CD4-positive, alpha-beta T cell (primary cell): ENCODE measurements around the gene NPNT. TPM values are rescaled to one million over a fixed set of nuclear protein-coding genes. Genes with fewer than 3 reads are reported as not detected.

Experiments
- ATAC-seq: fragments of 200-7000 bp; cut with Tn5 transposase; one replicate; pipeline ENCODE4 v1.10.0; 2022; ENCODE audit warnings: mild to moderate bottlenecking; ENCODE audit not compliant: poor library complexity
- CTCF ChIA-PET: fragments of 350-600 bp; sonication (Branson Sonifier 250); formaldehyde crosslinking; loops from one replicate; lab custom pipeline; 2021; ENCODE audit warnings: antibody characterized with exemption, inconsistent platforms; lab: Charles Lee
- POLR2A ChIA-PET: fragments of 350-600 bp; sonication (Branson Sonifier 250); formaldehyde crosslinking; loops from one replicate; lab custom pipeline; 2021; ENCODE audit warnings: antibody characterized with exemption, inconsistent platforms; lab: Charles Lee
- DNase-seq, 14 experiments: peaks; one replicate each; pipeline ENCODE4 v3.0.0-alpha.2; 2013 to 2020; ENCODE audit warnings: mixed read lengths in 2 of 14
- H3K27ac ChIP-seq, 2 donors: one replicate each; pipeline versions ENCODE4 v1.5.1 to v1.7.0; 2013; ENCODE audit warnings: low read length in 2 of 2, low read depth in 1 of 2, mild to moderate bottlenecking in 1 of 2
- H3K27me3 ChIP-seq, 2 experiments: 1 replicate in 1 of 2; 2 replicates in 1 of 2; pipeline versions ENCODE4 v1.6.1 to v1.7.0; 2013; ENCODE audit warnings: low read length in 2 of 2, control low read depth in 1 of 2, mild to moderate bottlenecking in 1 of 2, moderate library complexity in 1 of 2; ENCODE audit not compliant: insufficient read depth in 2 of 2, control insufficient read depth in 1 of 2
- H3K36me3 ChIP-seq: one replicate; pipeline ENCODE4 v1.6.1; 2013; ENCODE audit warnings: low read length, control low read depth; ENCODE audit not compliant: insufficient read depth
- H3K4me1 ChIP-seq: one replicate; pipeline ENCODE4 v1.6.1; 2013; ENCODE audit warnings: low read length, control low read depth; ENCODE audit not compliant: insufficient read depth
- H3K4me3 ChIP-seq: one replicate; pipeline ENCODE4 v1.5.1; 2013; ENCODE audit warnings: mild to moderate bottlenecking, low read length, moderate library complexity
- H3K9me3 ChIP-seq, 2 experiments: 1 replicate in 1 of 2; 2 replicates in 1 of 2; pipeline versions ENCODE4 v1.6.1 to v1.7.0; 2013; ENCODE audit warnings: low read length in 2 of 2, mild to moderate bottlenecking in 2 of 2, control low read depth in 1 of 2, moderate library complexity in 1 of 2; ENCODE audit not compliant: control insufficient read depth in 1 of 2, insufficient read depth in 1 of 2
- H3K27ac Mint-ChIP-seq: one replicate; pipeline ENCODE4 v1.8.0; 2020; ENCODE audit warnings: mixed read lengths
- H3K27me3 Mint-ChIP-seq: one replicate; pipeline ENCODE4 v1.8.0; 2021; ENCODE audit warnings: mixed read lengths
- H3K36me3 Mint-ChIP-seq: one replicate; pipeline ENCODE4 v1.8.0; 2021; ENCODE audit warnings: low read depth, mixed read lengths
- H3K4me1 Mint-ChIP-seq: one replicate; pipeline ENCODE4 v1.8.0; 2021; ENCODE audit warnings: low read depth, mixed read lengths
- H3K4me3 Mint-ChIP-seq: one replicate; pipeline ENCODE4 v1.8.0; 2020; ENCODE audit warnings: mild to moderate bottlenecking, mixed read lengths
- H3K9me3 Mint-ChIP-seq: one replicate; pipeline ENCODE4 v1.8.0; 2020; ENCODE audit warnings: mixed read lengths
- intact Hi-C, 2 experiments: fragments of 100-400 bp; cut with DNase I in 1 of 2; cut with micrococcal nuclease in 1 of 2; formaldehyde crosslinking; loops; one replicate each; pipeline versions ENCODE4 v1.15.1 to v1.9.0; 2023 to 2025; cut with DNase I, micrococcal nuclease
- total RNA-seq, 174 experiments: library from RNA in 2 of 174; stranded (reverse) in 2 of 174; gene quantifications; one replicate each; pipeline ENCODE4 v1.2.3 and lab custom pipeline; 2021 to 2026
- TF ChIP-seq, protein P1 (sequence below): fragments of 200-600 bp; IDR thresholded peaks from one replicate; pipeline ENCODE4 v1.8.0; 2022; ENCODE audit warnings: antibody characterized with exemption, mild to moderate bottlenecking

The NPNT gene
- total RNA-seq, 2 experiments from 2014 or later, result not detected

DNA sequence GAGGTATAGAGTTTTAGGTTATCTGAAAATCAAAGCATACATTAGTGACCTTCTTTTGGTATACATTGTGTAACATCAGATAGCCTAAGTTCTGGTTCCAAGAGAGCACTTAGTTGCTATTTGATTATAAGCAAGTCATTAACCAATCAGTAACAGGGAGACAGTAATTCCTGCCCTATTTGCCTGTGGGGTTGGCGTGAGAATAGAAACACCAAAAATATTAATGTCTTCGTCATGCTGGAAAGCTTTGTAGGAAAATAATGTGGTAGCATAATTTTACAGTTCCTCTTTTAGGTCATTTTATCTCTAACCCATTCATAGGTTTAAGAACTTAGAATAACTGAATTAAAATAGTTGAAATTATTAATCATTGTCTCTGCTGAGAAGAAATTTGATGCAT lies 37.8 kb downstream of the NPNT start:
- Histone ChIP-seq H3K27ac (no peak overlapping the region), H3K9me3 (no peaks in the 10 kb centered on the region), H3K36me3 (no peaks in the 10 kb centered on the region), H3K27me3 (no peaks in the 10 kb centered on the region), H3K4me3 (no peak overlapping the region), H3K4me1 (no peaks in the 10 kb centered on the region)
- ChIA-PET POLR2A (no interaction called here), CTCF (no interaction called here)
- H3K36me3 Mint-ChIP-seq, result no peaks in the 10 kb centered on the region
- ATAC-seq (no peak), DNase-seq (no peak)
- intact Hi-C loops, result no loop called here
- TF ChIP-seq, protein P1, sequence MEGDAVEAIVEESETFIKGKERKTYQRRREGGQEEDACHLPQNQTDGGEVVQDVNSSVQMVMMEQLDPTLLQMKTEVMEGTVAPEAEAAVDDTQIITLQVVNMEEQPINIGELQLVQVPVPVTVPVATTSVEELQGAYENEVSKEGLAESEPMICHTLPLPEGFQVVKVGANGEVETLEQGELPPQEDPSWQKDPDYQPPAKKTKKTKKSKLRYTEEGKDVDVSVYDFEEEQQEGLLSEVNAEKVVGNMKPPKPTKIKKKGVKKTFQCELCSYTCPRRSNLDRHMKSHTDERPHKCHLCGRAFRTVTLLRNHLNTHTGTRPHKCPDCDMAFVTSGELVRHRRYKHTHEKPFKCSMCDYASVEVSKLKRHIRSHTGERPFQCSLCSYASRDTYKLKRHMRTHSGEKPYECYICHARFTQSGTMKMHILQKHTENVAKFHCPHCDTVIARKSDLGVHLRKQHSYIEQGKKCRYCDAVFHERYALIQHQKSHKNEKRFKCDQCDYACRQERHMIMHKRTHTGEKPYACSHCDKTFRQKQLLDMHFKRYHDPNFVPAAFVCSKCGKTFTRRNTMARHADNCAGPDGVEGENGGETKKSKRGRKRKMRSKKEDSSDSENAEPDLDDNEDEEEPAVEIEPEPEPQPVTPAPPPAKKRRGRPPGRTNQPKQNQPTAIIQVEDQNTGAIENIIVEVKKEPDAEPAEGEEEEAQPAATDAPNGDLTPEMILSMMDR, result no peak
- H3K4me1 Mint-ChIP-seq, result no peaks in the 10 kb centered on the region
- H3K9me3 Mint-ChIP-seq, result no peaks in the 10 kb centered on the region
- H3K4me3 Mint-ChIP-seq, result no peak overlapping the region
- no peak overlapping the region for H3K27ac Mint-ChIP-seq
- H3K27me3 Mint-ChIP-seq, result no peaks in the 10 kb centered on the region

DNA sequence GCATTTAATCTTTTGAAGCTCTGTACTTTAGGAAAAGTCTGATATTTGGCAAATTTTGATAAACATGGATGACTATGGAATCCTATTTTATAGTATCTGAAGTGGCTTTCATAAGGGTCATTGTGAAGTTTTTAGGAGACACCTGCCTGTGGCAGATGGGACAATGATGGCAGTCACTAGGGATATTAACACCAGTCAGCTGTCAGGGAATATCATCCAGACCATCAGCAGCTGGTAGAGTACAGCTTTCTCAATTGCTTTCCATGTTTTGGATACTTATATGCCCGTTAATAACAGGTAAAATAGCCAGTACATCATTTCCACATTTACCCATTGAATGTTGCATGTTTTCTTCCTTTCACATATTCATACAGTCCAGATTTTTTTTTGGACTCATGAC lies 39.1 kb downstream of the NPNT start:
- no peaks in the 10 kb centered on the region for H3K36me3 ChIP-seq
- no peaks in the 10 kb centered on the region for H3K9me3 Mint-ChIP-seq
- no peaks in the 10 kb centered on the region for H3K4me1 Mint-ChIP-seq
- no peak overlapping the region for H3K27ac Mint-ChIP-seq
- TF ChIP-seq, protein P1, result no peak
- no peak overlapping the region for H3K4me3 ChIP-seq
- DNase-seq (no peak), ATAC-seq (no peak)
- H3K4me1 ChIP-seq, result no peaks in the 10 kb centered on the region
- H3K36me3 Mint-ChIP-seq, result no peaks in the 10 kb centered on the region
- intact Hi-C loops, result no loop called here
- no peaks in the 10 kb centered on the region for H3K9me3 ChIP-seq
- H3K27me3 ChIP-seq, result no peaks in the 10 kb centered on the region
- peaks cover 4% of the 10 kb centered on the region for H3K27me3 Mint-ChIP-seq
- POLR2A ChIA-PET, result no interaction called here
- H3K4me3 Mint-ChIP-seq, result no peak overlapping the region
- CTCF ChIA-PET, result no interaction called here
- H3K27ac ChIP-seq, result no peak overlapping the region

DNA sequence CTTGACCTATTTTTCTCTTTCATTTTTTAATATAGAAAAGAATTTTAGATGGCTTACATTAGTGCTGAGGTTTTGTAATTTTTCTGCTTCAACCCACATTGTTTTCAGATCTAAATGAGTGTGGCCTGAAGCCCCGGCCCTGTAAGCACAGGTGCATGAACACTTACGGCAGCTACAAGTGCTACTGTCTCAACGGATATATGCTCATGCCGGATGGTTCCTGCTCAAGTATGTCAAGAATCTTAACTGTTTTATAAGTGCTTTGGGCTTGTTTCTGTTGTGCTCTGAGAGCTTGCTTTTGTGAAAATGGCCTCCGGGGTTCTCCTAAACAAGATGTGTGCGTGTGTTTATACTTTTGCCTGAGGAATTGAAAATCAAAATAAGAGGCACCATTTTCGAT lies 41.6 kb downstream of the NPNT start:
- no peaks in the 10 kb centered on the region for H3K9me3 ChIP-seq
- Mint-ChIP-seq H3K9me3 (no peaks in the 10 kb centered on the region), H3K27me3 (peaks cover 5% of the 10 kb centered on the region), H3K4me1 (no peaks in the 10 kb centered on the region), H3K36me3 (no peaks in the 10 kb centered on the region), H3K27ac (no peak overlapping the region), H3K4me3 (no peak overlapping the region)
- no peaks in the 10 kb centered on the region for H3K4me1 ChIP-seq
- TF ChIP-seq, protein P1, result no peak
- H3K36me3 ChIP-seq, result no peaks in the 10 kb centered on the region
- CTCF ChIA-PET, result interaction anchor here (0.6 kb wide), 1 partner anchor 17 kb away, joined by 3 read pairs; no protein-coding TSS in a partner anchor
- H3K27me3 ChIP-seq, result no peaks in the 10 kb centered on the region
- ATAC-seq (no peak), DNase-seq (no peak)
- intact Hi-C loops, result no loop called here
- POLR2A ChIA-PET, result no interaction called here
- H3K4me3 ChIP-seq, result no peak overlapping the region
- H3K27ac ChIP-seq, result no peak overlapping the region
